GM18498 (cell line): ENCODE data around the gene CASZ1.

Source experiments
- ATAC-seq: cut with Tn5 transposase; IDR thresholded peaks from one replicate; pipeline ENCODE4 v1.9.1; 2021; ENCODE audit warnings: mild to moderate bottlenecking, moderate library complexity; ENCODE audit not compliant: unreplicated experiment

The CASZ1 gene

DNA sequence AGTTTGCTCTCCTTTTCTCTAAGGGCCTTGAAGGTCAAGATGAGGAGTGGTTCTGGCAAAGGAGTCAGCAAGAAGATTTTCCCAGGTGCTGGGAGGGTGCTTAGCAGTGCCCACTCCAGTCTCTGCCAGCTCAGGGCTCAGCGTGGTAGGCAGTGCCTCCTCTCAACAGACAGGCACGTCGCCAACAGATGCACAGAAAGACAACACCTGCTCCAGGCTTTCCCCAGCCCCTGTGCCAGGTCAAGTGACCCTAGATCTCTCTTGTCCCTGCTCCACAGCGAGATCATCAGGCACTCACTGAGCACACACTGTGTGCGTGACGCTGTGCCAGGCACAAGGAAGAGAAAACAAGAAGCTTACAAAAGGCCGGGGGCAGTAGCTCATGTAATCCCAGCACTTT, 86.0 kb downstream of the CASZ1 start:
- ATAC-seq: no peak

GRCh38 chr1:10709646-10710045, 86.8 kb downstream of the CASZ1 start:
- ATAC-seq: no peak

- no peak for ATAC-seq
Measured at GRCh38 chr1:10709165-10709564, 87.3 kb downstream of the CASZ1 start.

- no peak for ATAC-seq
Measured at GRCh38 chr1:10708757-10709156, 87.7 kb downstream of the CASZ1 start.

GRCh38 chr1:10707208-10707607, 89.2 kb downstream of the CASZ1 start:
- no peak for ATAC-seq

GRCh38 chr1:10706376-10706913, 90.0 kb downstream of the CASZ1 start:
- no peak for ATAC-seq

GRCh38 chr1:10705953-10706352, 90.5 kb downstream of the CASZ1 start:
- ATAC-seq: no peak

- no peak for ATAC-seq
Measured at GRCh38 chr1:10704368-10704882, 92.0 kb downstream of the CASZ1 start.

DNA sequence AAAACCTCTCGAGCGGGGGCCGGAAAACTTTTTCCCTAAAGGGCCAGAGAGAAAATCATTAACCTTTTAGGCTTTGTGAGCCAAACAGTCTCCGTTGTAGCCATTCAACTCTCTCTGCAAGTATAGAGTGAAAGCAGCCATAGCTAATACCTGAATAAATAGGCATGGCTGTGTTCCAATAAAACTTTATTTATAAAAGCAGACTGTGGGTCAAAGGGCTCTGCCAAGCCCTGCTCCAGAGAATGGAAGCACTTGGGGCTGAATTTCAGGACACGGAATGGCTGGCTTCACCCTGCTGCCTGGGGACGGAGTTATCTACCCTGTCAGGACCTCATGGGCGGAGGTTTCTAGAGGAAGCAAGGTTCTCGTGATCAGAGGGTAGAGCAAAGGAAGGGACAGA, 92.7 kb downstream of the CASZ1 start:
- no peak for ATAC-seq

GRCh38 chr1:10701145-10701544, 95.3 kb downstream of the CASZ1 start:
- no peak for ATAC-seq

DNA sequence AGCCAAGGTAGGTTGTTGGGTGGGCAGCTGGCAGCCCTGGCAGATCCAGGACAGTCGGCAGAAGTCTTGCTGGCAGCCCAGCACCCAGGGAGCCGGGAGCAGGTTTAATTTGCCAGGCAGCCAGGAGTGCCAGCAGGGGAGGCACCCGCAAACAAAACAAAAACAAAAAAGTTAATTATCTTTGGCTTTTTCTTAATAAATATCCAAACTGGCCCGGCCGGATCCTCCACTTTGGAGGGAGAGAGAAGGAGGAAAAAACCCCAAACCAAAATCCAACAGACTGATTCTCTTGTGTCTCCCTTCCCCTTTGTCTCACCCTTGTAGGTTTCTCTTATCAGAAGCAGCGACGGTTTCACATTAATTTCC, 97.0 kb downstream of the CASZ1 start:
- no peak for ATAC-seq

GRCh38 chr1:10698726-10699469, 97.5 kb downstream of the CASZ1 start:
- no peak for ATAC-seq

DNA sequence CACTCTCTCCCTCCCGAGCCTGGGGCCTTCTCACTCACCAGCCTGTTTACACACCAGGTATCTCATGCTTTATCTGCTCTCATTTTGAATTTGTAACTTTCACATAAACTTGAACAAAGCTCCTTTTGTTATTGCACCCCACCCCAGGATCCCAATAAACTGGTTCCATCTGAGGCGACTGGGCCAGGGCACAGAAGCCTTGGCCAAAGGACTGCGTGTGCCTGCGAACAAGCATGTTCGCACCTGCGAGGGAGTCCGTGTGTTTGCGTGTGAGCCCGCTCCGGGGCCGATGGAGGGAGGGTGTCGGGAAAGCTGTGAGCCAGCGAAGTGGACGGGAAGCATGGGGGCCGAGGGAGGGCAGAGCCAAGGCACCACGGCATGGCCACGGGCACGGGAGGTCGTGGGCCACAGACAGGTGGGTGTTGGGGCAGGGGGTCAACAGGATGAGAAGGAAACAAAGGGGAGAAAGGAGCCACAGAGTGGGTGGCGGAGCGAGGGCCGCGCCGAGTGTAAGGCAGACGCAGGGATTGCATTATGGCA, 98.8 kb downstream of the CASZ1 start:
- ATAC-seq: no peak

DNA sequence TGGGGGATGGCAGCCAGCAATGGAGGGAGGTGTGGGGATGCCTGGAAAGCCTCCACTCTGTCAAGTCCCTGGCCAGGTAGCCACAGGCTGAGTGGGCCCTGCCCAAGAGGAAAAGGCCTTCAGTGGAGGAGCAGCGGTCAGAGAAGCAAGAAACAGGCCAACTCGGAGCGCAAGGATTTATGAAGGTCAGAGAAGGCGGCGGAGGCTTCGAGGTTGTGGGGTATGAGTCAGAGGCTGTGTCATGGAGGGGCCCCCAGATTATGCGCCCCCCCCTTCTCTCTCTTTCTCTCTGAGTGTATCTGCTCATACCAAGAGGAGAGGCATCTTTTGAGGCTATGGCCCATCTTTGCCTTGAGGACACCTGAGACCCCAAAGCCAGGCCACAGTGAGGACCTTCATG, 99.5 kb downstream of the CASZ1 start:
- no peak for ATAC-seq

- ATAC-seq: peak; percentile 58
Measured at GRCh38 chr1:10694633-10695627, 101.5 kb downstream of the CASZ1 start.

- peak; percentile 51 for ATAC-seq
Measured at GRCh38 chr1:10694274-10694632, 102.2 kb downstream of the CASZ1 start.

GRCh38 chr1:10693497-10694273, 102.8 kb downstream of the CASZ1 start:
- ATAC-seq: peak; percentile 29

- no peak for ATAC-seq
Measured at GRCh38 chr1:10693152-10693496, 103.3 kb downstream of the CASZ1 start.

DNA sequence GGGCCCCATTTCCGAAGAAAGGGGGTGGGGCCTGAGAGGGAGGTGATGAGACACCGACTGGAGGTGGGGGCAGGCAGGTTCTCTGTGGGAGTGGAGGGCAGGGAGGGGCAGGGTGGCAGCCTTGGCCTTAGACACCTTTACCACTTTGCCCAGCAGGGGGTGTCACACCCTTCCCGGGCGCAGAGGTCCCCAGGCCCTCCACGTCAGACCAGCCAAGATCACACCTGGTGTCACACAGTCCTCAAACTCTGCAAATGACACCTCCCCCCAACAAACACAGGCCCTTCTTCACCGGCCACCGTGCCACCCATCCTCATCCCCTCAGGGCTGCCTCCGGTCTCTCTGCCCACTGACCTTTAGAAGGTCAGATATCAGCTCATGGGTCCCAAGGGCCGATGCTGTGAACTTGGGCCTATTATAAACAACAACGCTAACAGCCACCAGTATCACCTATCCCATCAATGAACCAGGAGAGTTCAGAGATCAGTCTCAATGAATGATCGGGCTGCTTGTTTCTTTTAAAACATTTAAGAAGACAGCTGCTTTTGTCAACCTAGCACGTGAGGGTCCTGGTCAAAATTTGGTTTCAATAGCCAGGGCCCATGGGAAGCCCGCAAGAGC, 103.9 kb downstream of the CASZ1 start:
- ATAC-seq: peak; percentile 35

GRCh38 chr1:10691740-10692125, 104.7 kb downstream of the CASZ1 start:
- ATAC-seq: no peak
